ENCODE data around the gene EDNRA.

The EDNRA gene

DNA sequence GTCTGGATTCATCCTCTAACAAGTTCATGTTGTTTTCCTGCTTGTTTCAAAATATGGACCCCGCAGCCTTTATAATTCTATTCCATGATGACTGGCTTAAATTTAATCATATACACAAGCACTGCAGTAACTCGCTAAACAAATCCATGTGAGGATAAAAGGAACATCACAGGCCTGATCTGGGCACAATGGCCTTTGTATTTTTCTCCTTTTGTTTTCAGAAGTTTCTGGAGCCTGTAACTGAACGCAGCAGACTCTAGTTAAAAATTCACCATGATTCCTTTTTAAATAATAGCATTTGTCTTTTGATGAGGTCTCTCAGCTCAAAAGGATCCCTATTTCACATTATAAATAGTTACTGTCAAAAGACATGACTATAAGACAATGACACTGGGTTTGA lies 106.1 kb downstream of the EDNRA start:
- no peak for DNase-seq (ENCODE audit: low read depth in 3 of 3)

- no peak for DNase-seq (ENCODE audit: low read depth in 3 of 3)
Measured at GRCh38 chr4:147589586-147589985, 108.7 kb downstream of the EDNRA start.

DNA sequence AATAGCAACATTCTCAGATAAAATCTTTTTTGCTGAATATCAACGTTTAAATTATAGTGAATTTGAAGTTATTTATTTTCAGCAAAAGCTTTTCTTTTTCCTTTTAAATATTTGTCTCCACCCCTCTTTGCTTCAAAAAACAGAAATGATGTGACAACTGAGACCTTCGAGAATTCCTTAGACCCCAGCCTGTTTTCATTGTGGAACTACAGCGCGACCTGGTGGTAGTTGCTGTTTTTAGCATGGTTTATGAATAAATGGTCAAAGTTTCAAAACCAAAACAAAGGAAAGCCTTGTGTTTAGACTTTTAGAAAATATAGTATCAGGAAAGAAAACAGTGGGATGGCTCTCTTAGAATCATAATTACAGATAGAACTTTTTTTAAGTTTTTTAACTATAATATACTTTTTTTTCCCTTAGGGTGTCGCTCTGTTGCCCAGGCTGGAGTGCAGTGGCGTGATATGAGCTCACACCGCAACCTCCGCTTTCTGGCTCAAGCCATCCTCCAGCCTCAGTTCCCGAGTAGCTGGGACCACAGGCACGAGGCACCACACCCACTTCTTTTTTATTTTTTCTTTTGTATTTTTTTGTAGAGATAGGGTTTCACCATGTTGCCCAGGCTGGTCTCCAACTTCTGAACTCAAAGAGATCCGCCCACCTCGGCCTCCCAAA lies 109.5 kb downstream of the EDNRA start:
- peak in 1 of 3 experiments; percentile 2 for DNase-seq (ENCODE audit: low read depth in 3 of 3)

- DNase-seq (ENCODE audit: low read depth in 3 of 3), result no peak
Measured at GRCh38 chr4:147591106-147591505, 110.2 kb downstream of the EDNRA start.

DNA sequence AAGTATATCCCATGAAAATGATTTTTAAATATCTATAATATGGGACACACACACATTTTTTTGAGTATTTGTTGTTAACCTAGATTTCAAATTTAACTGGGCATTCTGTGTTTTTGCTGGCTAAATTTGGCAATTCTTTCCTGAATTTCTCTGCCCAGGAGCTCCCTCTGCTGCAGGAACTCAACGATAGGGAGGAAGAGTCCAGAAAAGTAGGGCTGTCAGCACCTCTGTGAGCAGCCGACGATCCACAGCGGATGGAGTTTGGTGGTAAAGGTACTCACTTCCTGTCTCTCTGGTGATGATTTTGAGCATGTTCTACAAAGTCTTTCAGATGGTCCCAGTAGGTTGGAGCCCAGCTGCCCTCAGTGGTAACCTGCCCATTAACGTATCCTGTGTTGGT lies 113.2 kb downstream of the EDNRA start:
- no peak for DNase-seq (ENCODE audit: low read depth in 3 of 3)

Measured in stimulated activated CD4-positive, alpha-beta T cell treated with anti-CD3 and anti-CD28 coated beads, TNF-alpha, amount 100 ng/mL, for 4 hours (primary cell).